ENCODE results near the gene OCA2. TPM values are rescaled to one million over a fixed set of nuclear protein-coding genes. Genes with fewer than 3 reads are reported as not detected.
"Not testable (repeated sequence)": the region's sequence is repeated elsewhere in the genome, so short reads cannot be mapped to it uniquely, and the experiment has no call there.

Gene OCA2
- not detected in 2 replicates for total RNA-seq (2014; rRNA removed; shearing (Covaris generic))
- polyA plus RNA-seq (2016; fragmentation: Nextera tagmentation; extraction: Ambion mirVana), result not detected in 2 replicates

- no peak within 1 kb of the TSS for H3K9ac ChIP-seq
- H3K4me1 ChIP-seq (ENCODE audit: insufficient read depth), result peaks cover 4% of the 10 kb centered on the region
- no peaks in the 10 kb centered on the region for H4K20me1 ChIP-seq (ENCODE audit: insufficient read depth)
- no peak within 1 kb of the TSS for H3K4me2 ChIP-seq (ENCODE audit: unreplicated experiment)
- no peak within 1 kb of the TSS for H3K27ac ChIP-seq
- peak; percentile 59 for DNase-seq
- H3K36me3 ChIP-seq (ENCODE audit: low read depth), result no peaks in the 10 kb centered on the region
- TF ChIP-seq EZH2 (IDR thresholded peaks at IDR 0.05; ENCODE audit: insufficient read depth, poor library complexity, severe bottlenecking) (no peak), EZH2phosphoT487 (IDR thresholded peaks at IDR 0.05; ENCODE audit: insufficient read depth, low read depth) (no peak)
- H3K9me3 ChIP-seq (ENCODE audit: low read depth), result no peaks in the 10 kb centered on the region
- no peaks in the 10 kb centered on the region for H3K79me2 ChIP-seq (ENCODE audit: insufficient read depth)
- H3F3A ChIP-seq (ENCODE audit: insufficient read depth), result no peaks in the 10 kb centered on the region
- H3K9me2 ChIP-seq (ENCODE audit: insufficient read depth), result no peaks in the 10 kb centered on the region
- peak within 1 kb of the TSS; percentile 53 for H2AFZ ChIP-seq
- H3K4me3 ChIP-seq, result no peak within 1 kb of the TSS
- H3K27me3 ChIP-seq (replicated peaks; ENCODE audit: insufficient read depth), result peaks cover 43% of the 10 kb centered on the region
- WGBS, 2 experiments (ENCODE audit: low coverage in 1 of 2, low lambda C conversion rate in 2 of 2, missing lambda C conversion rate in 2 of 2), result 19 to 29% methylated on average over 33 to 52 of the region's 52 CpGs
- in situ Hi-C loops (cut with MboI), result no loop called here
These were observed at the start of gene OCA2 for GRCh38 chr15:28098766-28099554. TSS of gene OCA2 (minus strand) at chr15:28099315. CDS start at chr15:28081874, 17,441 bp downstream.

- Histone ChIP-seq H3K36me3 (ENCODE audit: low read depth) (peaks cover 3% of the 10 kb centered on the region; the same call in 1 of the 2 replicates), H2AFZ (no peak overlapping the region), H3K4me2 (ENCODE audit: unreplicated experiment) (no peak overlapping the region), H3K9me3 (ENCODE audit: low read depth) (no peaks in the 10 kb centered on the region), H3K27ac (no peak overlapping the region), H4K20me1 (ENCODE audit: insufficient read depth) (no peaks in the 10 kb centered on the region), H3F3A (ENCODE audit: insufficient read depth) (peaks cover 16% of the 10 kb centered on the region; the same call in 1 of the 2 replicates), H3K79me2 (ENCODE audit: insufficient read depth) (peaks cover 38% of the 10 kb centered on the region), H3K4me1 (ENCODE audit: insufficient read depth) (no peaks in the 10 kb centered on the region), H3K27me3 (replicated peaks; ENCODE audit: insufficient read depth) (no peaks in the 10 kb centered on the region), H3K9ac (no peak overlapping the region), H3K9me2 (ENCODE audit: insufficient read depth) (no peaks in the 10 kb centered on the region), H3K4me3 (no peak overlapping the region)
- TF ChIP-seq EZH2 (IDR thresholded peaks at IDR 0.05; ENCODE audit: insufficient read depth, poor library complexity, severe bottlenecking) (no peak), EZH2phosphoT487 (IDR thresholded peaks at IDR 0.05; ENCODE audit: insufficient read depth, low read depth) (no peak)
- DNase-seq, result no peak
- in situ Hi-C loops (cut with MboI), result no loop called here
- 92 to 93% methylated on average over 3 of the region's 3 CpGs for WGBS, 2 experiments (ENCODE audit: low coverage in 1 of 2, low lambda C conversion rate in 2 of 2, missing lambda C conversion rate in 2 of 2)
These were observed 48.7 kb upstream of the OCA2 start for GRCh38 chr15:28147801-28148200.

- in situ Hi-C loops (cut with MboI); H4K20me1 ChIP-seq (ENCODE audit: insufficient read depth); H3K9ac ChIP-seq; H3K4me3 ChIP-seq; H3K9me2 ChIP-seq (ENCODE audit: insufficient read depth); H3K9me3 ChIP-seq (ENCODE audit: low read depth); H3K27ac ChIP-seq; H3K4me2 ChIP-seq (ENCODE audit: unreplicated experiment); H2AFZ ChIP-seq; H3K36me3 ChIP-seq (ENCODE audit: low read depth); H3K27me3 ChIP-seq (replicated peaks; ENCODE audit: insufficient read depth); H3K4me1 ChIP-seq (ENCODE audit: insufficient read depth); DNase-seq: not testable (repeated sequence)
- Histone ChIP-seq H3K79me2 (ENCODE audit: insufficient read depth) (peaks cover 31% of the 10 kb centered on the region), H3F3A (ENCODE audit: insufficient read depth) (peaks cover 13% of the 10 kb centered on the region; the same call in 1 of the 2 replicates)
- 74 to 77% methylated on average over 4 of the region's 4 CpGs for WGBS, 2 experiments (ENCODE audit: low coverage in 1 of 2, low lambda C conversion rate in 2 of 2, missing lambda C conversion rate in 2 of 2)
These were observed 46.3 kb upstream of the OCA2 start for GRCh38 chr15:28145419-28145818.

- no peak overlapping the region for H3K9ac ChIP-seq
- H2AFZ ChIP-seq, result no peak overlapping the region
- H3F3A ChIP-seq (ENCODE audit: insufficient read depth), result no peaks in the 10 kb centered on the region
- 93% methylated on average over 6 of the region's 6 CpGs for WGBS, 2 experiments (ENCODE audit: low coverage in 1 of 2, low lambda C conversion rate in 2 of 2, missing lambda C conversion rate in 2 of 2)
- H3K36me3 ChIP-seq (ENCODE audit: low read depth), result peaks cover 8% of the 10 kb centered on the region; the same call in 1 of the 2 replicates
- no peaks in the 10 kb centered on the region for H4K20me1 ChIP-seq (ENCODE audit: insufficient read depth)
- no peaks in the 10 kb centered on the region for H3K79me2 ChIP-seq (ENCODE audit: insufficient read depth)
- no peak for DNase-seq
- H3K27ac ChIP-seq, result no peak overlapping the region
- H3K9me3 ChIP-seq (ENCODE audit: low read depth), result no peaks in the 10 kb centered on the region
- no peak for TF ChIP-seq EZH2phosphoT487 (IDR thresholded peaks at IDR 0.05; ENCODE audit: insufficient read depth, low read depth)
- no peak for TF ChIP-seq EZH2 (IDR thresholded peaks at IDR 0.05; ENCODE audit: insufficient read depth, poor library complexity, severe bottlenecking)
- no peak overlapping the region for H3K4me2 ChIP-seq (ENCODE audit: unreplicated experiment)
- no peaks in the 10 kb centered on the region for H3K4me1 ChIP-seq (ENCODE audit: insufficient read depth)
- H3K27me3 ChIP-seq (replicated peaks; ENCODE audit: insufficient read depth), result no peaks in the 10 kb centered on the region
- in situ Hi-C loops (cut with MboI), result no loop called here
- H3K9me2 ChIP-seq (ENCODE audit: insufficient read depth), result no peaks in the 10 kb centered on the region
- H3K4me3 ChIP-seq, result no peak overlapping the region
These were observed 40.9 kb upstream of the OCA2 start for GRCh38 chr15:28140062-28140461.

GRCh38 chr15:28137408-28138039, 38.4 kb upstream of the OCA2 start:
- H2AFZ ChIP-seq; in situ Hi-C loops (cut with MboI); H4K20me1 ChIP-seq (ENCODE audit: insufficient read depth); H3K4me3 ChIP-seq; H3K9me3 ChIP-seq (ENCODE audit: low read depth); H3K4me2 ChIP-seq (ENCODE audit: unreplicated experiment); DNase-seq; H3K27me3 ChIP-seq (replicated peaks; ENCODE audit: insufficient read depth); H3K79me2 ChIP-seq (ENCODE audit: insufficient read depth); H3K9me2 ChIP-seq (ENCODE audit: insufficient read depth); H3K36me3 ChIP-seq (ENCODE audit: low read depth); H3K27ac ChIP-seq; H3K9ac ChIP-seq: not testable (repeated sequence)
- peaks cover 14% of the 10 kb centered on the region for H3K4me1 ChIP-seq (ENCODE audit: insufficient read depth)
- peaks cover 19% of the 10 kb centered on the region for H3F3A ChIP-seq (ENCODE audit: insufficient read depth)
- WGBS, 2 experiments (ENCODE audit: low coverage in 1 of 2, low lambda C conversion rate in 2 of 2, missing lambda C conversion rate in 2 of 2), result 86 to 87% methylated on average over 9 of the region's 9 CpGs

- H3K4me2 ChIP-seq (ENCODE audit: unreplicated experiment); H3K79me2 ChIP-seq (ENCODE audit: insufficient read depth); H3K27ac ChIP-seq; DNase-seq; H3K9me3 ChIP-seq (ENCODE audit: low read depth); H3K9me2 ChIP-seq (ENCODE audit: insufficient read depth); H3K4me3 ChIP-seq; H3K9ac ChIP-seq; H3K36me3 ChIP-seq (ENCODE audit: low read depth); H4K20me1 ChIP-seq (ENCODE audit: insufficient read depth); H3K27me3 ChIP-seq (replicated peaks; ENCODE audit: insufficient read depth); in situ Hi-C loops (cut with MboI); H2AFZ ChIP-seq: not testable (repeated sequence)
- Histone ChIP-seq H3F3A (ENCODE audit: insufficient read depth) (peaks cover 23% of the 10 kb centered on the region), H3K4me1 (ENCODE audit: insufficient read depth) (peaks cover 18% of the 10 kb centered on the region)
- 71 to 80% methylated on average over 6 of the region's 6 CpGs for WGBS, 2 experiments (ENCODE audit: low coverage in 1 of 2, low lambda C conversion rate in 2 of 2, missing lambda C conversion rate in 2 of 2)
These were observed 37.3 kb upstream of the OCA2 start for GRCh38 chr15:28136236-28136904.

Data from GM23248 (cell line).